PC-3 (cell line): ENCODE measurements around the gene CRAMP1. TPM values are rescaled to one million over a fixed set of nuclear protein-coding genes. Genes with fewer than 3 reads are reported as not detected.
A peak's percentile ranks its signal among the peaks of the same experiment; 100 is the strongest.
"Not testable (repeated sequence)": the region's sequence is repeated elsewhere in the genome, so short reads cannot be mapped to it uniquely, and the experiment has no call there.

Experiments
- ATAC-seq: fragments of 200-7000 bp; cut with Tn5 transposase; 2 replicates; pipeline ENCODE4 v1.9.1; 2020; ENCODE audit warnings: mild to moderate bottlenecking, moderate library complexity
- BruUV-seq: library from RNA; stranded (reverse); fragments of 400-500 nt; replicated peaks from 2 replicates; lab custom pipeline; 2021; lab: Mats Ljungman, UMichigan
- CTCF ChIA-PET: fragments of 300-600 bp; sonication (Branson Sonifier 250); formaldehyde crosslinking; loops from one replicate; lab custom pipeline; 2022; ENCODE audit warnings: antibody characterized with exemption; lab: Charles Lee
- POLR2A ChIA-PET: fragments of 300-600 bp; sonication (Branson Sonifier 250); formaldehyde crosslinking; loops from one replicate; lab custom pipeline; 2022; ENCODE audit warnings: antibody characterized with exemption; ENCODE audit not compliant: unreplicated experiment; lab: Charles Lee
- DNase-seq: peaks from one replicate; pipeline ENCODE4 v3.0.0-alpha.2; 2015
- H2AFZ ChIP-seq: fragments of 300-600 bp; sonication (generic); 2 replicates; pipeline ENCODE4 v1.6.0; 2016; ENCODE audit warnings: antibody characterized with exemption, low read length
- H3F3A ChIP-seq: fragments of 300-600 bp; sonication (generic); one replicate; pipeline ENCODE4 v1.6.0; 2017; ENCODE audit warnings: antibody characterized with exemption, low read length, control low read depth, mild to moderate bottlenecking; ENCODE audit not compliant: unreplicated experiment
- H3K27ac ChIP-seq: fragments of 300-600 bp; sonication (generic); 2 replicates; pipeline ENCODE4 v1.5.1; 2016; ENCODE audit warnings: mild to moderate bottlenecking, low read length
- H3K27me3 ChIP-seq: fragments of 300-600 bp; sonication (generic); 2 replicates; pipeline ENCODE4 v1.6.1; 2016; ENCODE audit warnings: low read length, mixed read lengths
- H3K36me3 ChIP-seq: fragments of 300-600 bp; sonication (generic); 2 replicates; pipeline ENCODE4 v1.6.1; 2016; ENCODE audit warnings: low read depth, mixed run types, low read length, mixed read lengths
- H3K4me1 ChIP-seq: fragments of 300-600 bp; sonication (generic); 2 replicates; pipeline ENCODE4 v1.5.1; 2016; ENCODE audit warnings: low read length; ENCODE audit not compliant: insufficient read depth
- H3K4me2 ChIP-seq: fragments of 300-600 bp; sonication (generic); 2 replicates; pipeline ENCODE4 v1.6.0; 2016; ENCODE audit warnings: low read length
- H3K4me3 ChIP-seq: fragments of 300-600 bp; sonication (generic); 2 replicates; pipeline ENCODE4 v1.5.1; 2016; ENCODE audit warnings: mild to moderate bottlenecking, low read length, mixed read lengths
- H3K79me2 ChIP-seq: fragments of 300-600 bp; sonication (generic); 2 replicates; pipeline ENCODE4 v1.6.1; 2017; ENCODE audit warnings: low read length, mixed read lengths
- H3K9ac ChIP-seq: fragments of 300-600 bp; sonication (generic); 2 replicates; pipeline ENCODE4 v1.6.0; 2016; ENCODE audit warnings: mild to moderate bottlenecking, low read length
- H3K9me2 ChIP-seq: fragments of 300-600 bp; sonication (generic); replicated peaks from 2 replicates; pipeline ENCODE4 v1.6.1; 2016; ENCODE audit warnings: mixed run types, low read length, mixed read lengths
- H3K9me3 ChIP-seq: fragments of 300-600 bp; sonication (generic); 2 replicates; pipeline ENCODE4 v1.6.1; 2016; ENCODE audit warnings: low read length, mixed read lengths
- H4K20me1 ChIP-seq: fragments of 300-600 bp; sonication (generic); 2 replicates; pipeline ENCODE4 v1.6.1; 2016; ENCODE audit warnings: low read length, mixed read lengths
- CTCF ChIP-seq: fragments of 300-600 bp; sonication (generic); conservative IDR thresholded peaks from 2 replicates; pipeline ENCODE4 v1.5.1; 2017; ENCODE audit warnings: antibody characterized with exemption, low read depth, mild to moderate bottlenecking, low read length
- EZH2 ChIP-seq: fragments of 300-600 bp; sonication (generic); IDR thresholded peaks from one replicate; pipeline ENCODE4 v1.6.1; 2017; ENCODE audit warnings: antibody characterized with exemption, mild to moderate bottlenecking, low read length; ENCODE audit not compliant: unreplicated experiment
- EZH2phosphoT487 ChIP-seq: fragments of 300-600 bp; sonication (generic); IDR thresholded peaks from 2 replicates; pipeline ENCODE4 v1.6.1; 2018; ENCODE audit warnings: mild to moderate bottlenecking, antibody characterized with exemption, low read length, borderline replicate concordance
- intact Hi-C: fragments of 100-400 bp; cut with micrococcal nuclease; formaldehyde crosslinking; loops from 2 replicates; pipeline ENCODE4 v1.9.0; 2023
- total RNA-seq: library from RNA; depleted of rRNA; stranded (reverse); fragments of >200 nt; gene quantifications from 2 replicates; pipeline ENCODE4 v1.2.3, GENCODE V29; 2014

The CRAMP1 gene
- total RNA-seq, 1 experiment from 2014 or later, result 8.5 TPM

- Histone ChIP-seq H4K20me1 (no peaks in the 10 kb centered on the region), H3K27me3 (no peaks in the 10 kb centered on the region), H3K36me3 (peaks cover 38% of the 10 kb centered on the region), H3K9me3 (no peaks in the 10 kb centered on the region), H3K9ac (no peak overlapping the region), H3K4me3 (no peak overlapping the region), H3K27ac (no peak overlapping the region), H3K9me2 (no peaks in the 10 kb centered on the region), H3F3A (peaks cover 2% of the 10 kb centered on the region), H3K4me2 (no peak overlapping the region), H2AFZ (no peak overlapping the region), H3K4me1 (peaks cover 9% of the 10 kb centered on the region; the same call in 1 of the 2 replicates), H3K79me2 (peaks cover 16% of the 10 kb centered on the region; the same call in 1 of the 2 replicates)
- no TSS peak for BruUV-seq
- TF ChIP-seq EZH2phosphoT487 (no peak), EZH2 (no peak), CTCF (no peak)
- ChIA-PET CTCF (no interaction called here), POLR2A (no interaction called here)
- no peak for DNase-seq
- ATAC-seq, result no peak
- intact Hi-C loops, result no loop called here
These were observed 88.1 kb downstream of the CRAMP1 start for GRCh38 chr16:1700246-1700645.

GRCh38 chr16:1701216-1701878 is 89.2 kb downstream of the CRAMP1 start:
- no peaks in the 10 kb centered on the region for H4K20me1 ChIP-seq
- peaks cover 2% of the 10 kb centered on the region for H3F3A ChIP-seq
- peaks cover 12% of the 10 kb centered on the region for H3K79me2 ChIP-seq
- no peak overlapping the region for H3K4me3 ChIP-seq
- H3K9me2 ChIP-seq, result no peaks in the 10 kb centered on the region
- DNase-seq, result no peak
- H3K36me3 ChIP-seq, result peaks cover 34% of the 10 kb centered on the region
- peaks cover 8% of the 10 kb centered on the region; the same call in 1 of the 2 replicates for H3K4me1 ChIP-seq
- intact Hi-C loops, result no loop called here
- H2AFZ ChIP-seq, result no peak overlapping the region
- ChIA-PET CTCF (interaction anchor here (0.5 to 0.9 kb wide), 2 partner anchors 22 to 200 kb away, joined by 3 read pairs; no protein-coding TSS in a partner anchor), POLR2A (no interaction called here)
- no peak overlapping the region for H3K27ac ChIP-seq
- H3K4me2 ChIP-seq, result no peak overlapping the region
- no peak overlapping the region for H3K9ac ChIP-seq
- no peaks in the 10 kb centered on the region for H3K9me3 ChIP-seq
- no TSS peak for BruUV-seq
- no peaks in the 10 kb centered on the region for H3K27me3 ChIP-seq
- no peak for TF ChIP-seq CTCF
- TF ChIP-seq EZH2, result no peak
- no peak for TF ChIP-seq EZH2phosphoT487
- ATAC-seq, result no peak

- not testable (repeated sequence) for H3K9me2 ChIP-seq, H3K27me3 ChIP-seq, H3F3A ChIP-seq, H3K9me3 ChIP-seq, H3K36me3 ChIP-seq
- peak overlapping the region; percentile 87 for H3K27ac ChIP-seq
- CTCF ChIA-PET, result interaction anchor here (0.6 to 1.4 kb wide), 7 partner anchors 8 to 284 kb away, joined by 3 to 8 read pairs (median 7); partner anchors contain the start of gene SPSB3
- DNase-seq, result peak; percentile 17
- peak; percentile 2 for ATAC-seq
- intact Hi-C loops, result loop anchor here (2.0 to 5.0 kb wide), 2 partner anchors 27 to 93 kb away; partner anchors contain the start of genes CRAMP1, IFT140 and JPT2
- TSS peak; percentile 63 for BruUV-seq
- POLR2A ChIA-PET, result interaction anchor here (1.0 to 1.5 kb wide), 2 partner anchors 16 to 27 kb away, joined by 3 to 5 read pairs; partner anchors contain the start of gene JPT2
- H3K4me3 ChIP-seq, result peak overlapping the region; percentile 96
- peaks cover 17% of the 10 kb centered on the region for H4K20me1 ChIP-seq
- H2AFZ ChIP-seq, result peak overlapping the region; percentile 76
- H3K79me2 ChIP-seq, result peaks cover 41% of the 10 kb centered on the region
- peak overlapping the region; percentile 91 for H3K4me2 ChIP-seq
- peaks cover 27% of the 10 kb centered on the region for H3K4me1 ChIP-seq
- peak overlapping the region; percentile 90 for H3K9ac ChIP-seq
These were observed 93.1 kb downstream of the CRAMP1 start for GRCh38 chr16:1705324-1705687.
